B cell (primary cell): Measurements from ENCODE around the gene GPR137C. TPM values are rescaled to one million over a fixed set of nuclear protein-coding genes. Genes with fewer than 3 reads are reported as not detected.
A peak's percentile ranks its signal among the peaks of the same experiment; 100 is the strongest.

Experiments
- ATAC-seq: fragments of 200-7000 bp; cut with Tn5 transposase; one replicate; pipeline ENCODE4 v1.10.0; 2021; ENCODE audit warnings: low read depth, mild to moderate bottlenecking, moderate number of reproducible peaks, moderate library complexity
- CTCF ChIA-PET: fragments of 350-600 bp; sonication (Branson Sonifier 250); formaldehyde crosslinking; loops from one replicate; lab custom pipeline; 2021; ENCODE audit warnings: antibody characterized with exemption, inconsistent platforms; lab: Charles Lee
- POLR2A ChIA-PET: fragments of 350-600 bp; sonication (Branson Sonifier 250); formaldehyde crosslinking; loops from one replicate; lab custom pipeline; 2021; ENCODE audit warnings: antibody characterized with exemption; lab: Charles Lee
- DNase-seq: peaks from one replicate; pipeline ENCODE4 v3.0.0; 2013
- H2AFZ ChIP-seq: 2 replicates; pipeline ENCODE4 v1.6.1; 2012; ENCODE audit warnings: mild to moderate bottlenecking, low read depth, low read length; ENCODE audit not compliant: insufficient read depth, poor library complexity, severe bottlenecking
- H3K27ac ChIP-seq, 2 donors: 1 replicate in 1 of 2; 2 replicates in 1 of 2; pipeline ENCODE4 v1.5.1; 2012 to 2013; ENCODE audit warnings: low read length in 2 of 2, mild to moderate bottlenecking in 2 of 2, moderate library complexity in 1 of 2
- H3K27me3 ChIP-seq, 4 experiments: fragments of 200-600 bp in 1 of 4; sonication (generic) in 1 of 4; replicated peaks in 1 of 4; 1 replicate in 2 of 4; 2 replicates in 2 of 4; pipeline versions ENCODE4 v1.6.1 to v1.7.0; 2013 to 2016; ENCODE audit warnings: low read length in 3 of 4, mild to moderate bottlenecking in 2 of 4, mixed read lengths in 1 of 4, moderate library complexity in 1 of 4; ENCODE audit not compliant: insufficient read depth in 4 of 4, control insufficient read depth in 3 of 4; ENCODE audit errors: control extremely low read depth in 1 of 4
- H3K36me3 ChIP-seq, 2 experiments: replicated peaks in 1 of 2; 1 replicate in 1 of 2; 2 replicates in 1 of 2; pipeline versions ENCODE4 v1.6.1 to v1.7.1; 2013; ENCODE audit warnings: low read length in 1 of 2; ENCODE audit not compliant: insufficient read depth in 2 of 2, control insufficient read depth in 1 of 2; ENCODE audit errors: control extremely low read depth in 1 of 2, extremely low read depth in 1 of 2
- H3K4me1 ChIP-seq, 2 donors: fragments of 200-600 bp in 1 of 2; sonication (generic) in 1 of 2; 1 replicate in 1 of 2; 2 replicates in 1 of 2; pipeline versions ENCODE4 v1.5.1 to v1.6.1; 2013 to 2017; ENCODE audit warnings: low read length in 2 of 2; ENCODE audit not compliant: control insufficient read depth in 2 of 2, insufficient read depth in 2 of 2
- H3K4me2 ChIP-seq: replicated peaks from 2 replicates; pipeline ENCODE3; 2012; ENCODE audit warnings: mild to moderate bottlenecking, low read depth, low read length; ENCODE audit not compliant: poor library complexity, severe bottlenecking
- H3K4me3 ChIP-seq, 5 experiments: fragments of 200-600 bp in 1 of 5; sonication (generic) in 1 of 5; 1 replicate in 3 of 5; 2 replicates in 2 of 5; pipeline versions ENCODE4 v1.5.1 to v1.7.0; 2011 to 2016; ENCODE audit warnings: low read length in 4 of 5, mild to moderate bottlenecking in 4 of 5, low read depth in 2 of 5, control low read depth in 1 of 5, moderate library complexity in 1 of 5; ENCODE audit not compliant: insufficient read depth in 1 of 5; ENCODE audit errors: control extremely low read depth in 1 of 5, extremely low read depth in 1 of 5
- H3K79me2 ChIP-seq: fragments of 200-600 bp; sonication (generic); one replicate; pipeline ENCODE4 v1.6.0; 2016; ENCODE audit warnings: low read length; ENCODE audit not compliant: control insufficient read depth, insufficient read depth
- H3K9ac ChIP-seq: fragments of 200-600 bp; sonication (generic); 2 replicates; pipeline ENCODE4 v1.6.1; 2017; ENCODE audit warnings: mild to moderate bottlenecking, low read length, moderate library complexity
- H3K9me3 ChIP-seq, 3 donors: one replicate each; pipeline versions ENCODE4 v1.6.1 to v1.7.1; 2013; ENCODE audit warnings: low read length in 2 of 3; ENCODE audit not compliant: control insufficient read depth in 2 of 3, insufficient read depth in 1 of 3; ENCODE audit errors: control extremely low read depth in 1 of 3
- H4K20me1 ChIP-seq: 2 replicates; pipeline ENCODE4 v1.6.0; 2012; ENCODE audit warnings: mild to moderate bottlenecking, low read length; ENCODE audit not compliant: insufficient read depth, control insufficient read depth, poor library complexity, severe bottlenecking
- H3K27ac Mint-ChIP-seq: one replicate; pipeline ENCODE4 v1.8.0; 2021; ENCODE audit warnings: mixed read lengths
- H3K27me3 Mint-ChIP-seq: one replicate; pipeline ENCODE4 v1.8.0; 2021; ENCODE audit warnings: mixed read lengths
- H3K4me1 Mint-ChIP-seq: one replicate; pipeline ENCODE4 v1.8.0; 2021; ENCODE audit warnings: mixed read lengths
- H3K4me3 Mint-ChIP-seq: one replicate; pipeline ENCODE4 v1.8.0; 2021; ENCODE audit warnings: mixed read lengths
- H3K9me3 Mint-ChIP-seq: one replicate; pipeline ENCODE4 v1.8.0; 2022; ENCODE audit warnings: mixed read lengths; ENCODE audit not compliant: insufficient read depth
- CTCF ChIP-seq: fragments of 200-600 bp; IDR thresholded peaks from one replicate; pipeline ENCODE4 v1.8.0; 2022; ENCODE audit warnings: antibody characterized with exemption, mild to moderate bottlenecking
- EZH2 ChIP-seq: IDR thresholded peaks from 2 replicates; pipeline ENCODE4 v1.6.1; 2012; ENCODE audit warnings: borderline replicate concordance, low read depth, mild to moderate bottlenecking, moderate library complexity, low read length; ENCODE audit not compliant: insufficient read depth, poor library complexity, severe bottlenecking
- WGBS: methylation state at CpG from one replicate; pipeline ENCODE4 v1.1.5; 2013; ENCODE audit warnings: missing lambda C conversion rate; ENCODE audit not compliant: insufficient coverage; 5-methylcytosine and 5-hydroxymethylcytosine counted together
- intact Hi-C: fragments of 100-400 bp; cut with micrococcal nuclease; formaldehyde crosslinking; loops from one replicate; pipeline ENCODE4 v1.10.0; 2022
- polyA plus RNA-seq: library from polyadenylated mRNA; depleted of rRNA; stranded (reverse); fragments of >200 nt; gene quantifications from 2 replicates; pipeline ENCODE4 v1.2.3, GENCODE V29; 2012
- total RNA-seq, 2 donors: library from RNA; stranded (reverse); fragments of 120-200 nt in 1 of 2; gene quantifications; 1 replicate in 1 of 2; 2 replicates in 1 of 2; pipeline versions ENCODE4 v1.2.3 to v1.2.4, GENCODE V29; 2013 to 2022

GPR137C gene
- total and polyA plus RNA-seq, 2 donors (not counting 1 experiment from before 2014, with no cell fraction given), result 0.06 to 0.67 TPM

GRCh38 chr14:52553002-52553670, 500 bp downstream of the GPR137C start:
- Histone ChIP-seq H3K4me1 (peaks cover 16 to 24% of the 10 kb centered on the region in 2 donors), H3K9me3 (no peaks in the 10 kb centered on the region), H3K36me3 (no peaks in the 10 kb centered on the region), H2AFZ (peak overlapping the region; percentile 90), H3K27ac (no peak overlapping the region), H3K27me3 (peaks cover 0 to 13% (median 13%) of the 10 kb centered on the region in 4 experiments), H3K4me3 (peak overlapping the region; percentile 23 to 74 (median 68)), H4K20me1 (no peaks in the 10 kb centered on the region), H3K79me2 (peaks cover 30% of the 10 kb centered on the region), H3K4me2 (peak overlapping the region; percentile 100), H3K9ac (peak overlapping the region; percentile 77)
- WGBS, result under 1% methylated on average over 67 of the region's 69 CpGs
- ChIA-PET CTCF (interaction anchor here (0.6 to 1.3 kb wide), 3 partner anchors 10 to 142 kb away, joined by 3 to 4 read pairs (median 4); partner anchors contain the start of gene ERO1A), POLR2A (interaction anchor here (0.6 to 1.2 kb wide), 3 partner anchors 238 to 599 kb away, joined by 3 to 5 read pairs (median 4); partner anchors contain the start of gene GNPNAT1)
- H3K4me1 Mint-ChIP-seq, result peaks cover 20% of the 10 kb centered on the region
- DNase-seq (peak; percentile 71), ATAC-seq (peak; percentile 2)
- H3K27ac Mint-ChIP-seq, result peak overlapping the region; percentile 70
- peak overlapping the region; percentile 97 for H3K4me3 Mint-ChIP-seq
- TF ChIP-seq CTCF (no peak), EZH2 (no peak)
- peaks cover 10% of the 10 kb centered on the region for H3K27me3 Mint-ChIP-seq
- no peaks in the 10 kb centered on the region for H3K9me3 Mint-ChIP-seq
- intact Hi-C loops, result loop anchor here (2.0 to 10.0 kb wide), 8 partner anchors 228 to 1456 kb away; partner anchors contain the start of genes PTGER2 and TRIM9
